Memory B cell (primary cell): Measurements from ENCODE around the gene GLO1.

Experiments used
- ATAC-seq: fragments of 150-1000 bp; cut with Tn5 transposase; 2 replicates; pipeline ENCODE4 v1.10.0; 2021; ENCODE audit warnings: low read depth, mild to moderate bottlenecking, moderate library complexity
- DNase-seq, 2 donors: peaks; one replicate each; pipeline ENCODE4 v3.0.0; 2022; ENCODE audit warnings: low spot score in 2 of 2
- H3K27ac Mint-ChIP-seq: one replicate; pipeline ENCODE4 v1.8.0; 2022; ENCODE audit warnings: mild to moderate bottlenecking, moderate library complexity, mixed read lengths
- H3K27me3 Mint-ChIP-seq: one replicate; pipeline ENCODE4 v1.8.0; 2022; ENCODE audit warnings: mixed read lengths
- H3K36me3 Mint-ChIP-seq: one replicate; pipeline ENCODE4 v1.8.0; 2022; ENCODE audit warnings: mild to moderate bottlenecking, mixed read lengths
- H3K4me1 Mint-ChIP-seq: one replicate; pipeline ENCODE4 v1.8.0; 2022; ENCODE audit warnings: mixed read lengths
- H3K4me3 Mint-ChIP-seq: one replicate; pipeline ENCODE4 v1.8.0; 2022; ENCODE audit warnings: mild to moderate bottlenecking, moderate library complexity, mixed read lengths
- H3K9me3 Mint-ChIP-seq: one replicate; pipeline ENCODE4 v1.8.0; 2022; ENCODE audit warnings: mixed read lengths

The GLO1 gene

GRCh38 chr6:38702558-38703397, at the start of gene GLO1:
Gene GLO1 (minus strand): TSS chr6:38703145. CDS start chr6:38703054, 91 bp downstream.
- H3K27me3 Mint-ChIP-seq: peaks cover 3% of the 10 kb centered on the region
- H3K4me3 Mint-ChIP-seq: peak within 1 kb of the TSS; percentile 91
- peaks cover 11% of the 10 kb centered on the region for H3K9me3 Mint-ChIP-seq
- H3K27ac Mint-ChIP-seq: peak within 1 kb of the TSS; percentile 98
- H3K4me1 Mint-ChIP-seq: peaks cover 21% of the 10 kb centered on the region
- DNase-seq (peak; percentile 84 to 90), ATAC-seq (peak; percentile 97)
- H3K36me3 Mint-ChIP-seq: peaks cover 19% of the 10 kb centered on the region

- Mint-ChIP-seq H3K36me3 (no peaks in the 10 kb centered on the region), H3K27ac (no peak overlapping the region), H3K27me3 (peaks cover 4% of the 10 kb centered on the region), H3K9me3 (no peaks in the 10 kb centered on the region), H3K4me3 (no peak overlapping the region), H3K4me1 (no peaks in the 10 kb centered on the region)
- DNase-seq (no peak), ATAC-seq (no peak)
These were observed 48.1 kb upstream of the GLO1 start for GRCh38 chr6:38750968-38751615.

GRCh38 chr6:38749473-38749872, 46.5 kb upstream of the GLO1 start:
- no peak for ATAC-seq
- DNase-seq: no peak
- H3K36me3 Mint-ChIP-seq: no peaks in the 10 kb centered on the region
- peaks cover 7% of the 10 kb centered on the region for H3K27me3 Mint-ChIP-seq
- H3K9me3 Mint-ChIP-seq: no peaks in the 10 kb centered on the region
- no peak overlapping the region for H3K4me3 Mint-ChIP-seq
- no peak overlapping the region for H3K27ac Mint-ChIP-seq
- H3K4me1 Mint-ChIP-seq: no peaks in the 10 kb centered on the region

GRCh38 chr6:38739532-38739931, 36.6 kb upstream of the GLO1 start:
- Mint-ChIP-seq H3K27me3 (peaks cover 2% of the 10 kb centered on the region), H3K9me3 (peaks cover 5% of the 10 kb centered on the region)
- no peak for DNase-seq

GRCh38 chr6:38738261-38738660, 35.3 kb upstream of the GLO1 start:
- peaks cover 4% of the 10 kb centered on the region for H3K27me3 Mint-ChIP-seq
- H3K9me3 Mint-ChIP-seq: peaks cover 5% of the 10 kb centered on the region
- ATAC-seq (no peak), DNase-seq (no peak)
- no peak overlapping the region for H3K27ac Mint-ChIP-seq
- no peaks in the 10 kb centered on the region for H3K4me1 Mint-ChIP-seq
- H3K4me3 Mint-ChIP-seq: no peak overlapping the region
- peaks cover 3% of the 10 kb centered on the region for H3K36me3 Mint-ChIP-seq

More at GRCh38 chr6:38739532-38739931, 36.6 kb upstream of the GLO1 start:
- Mint-ChIP-seq H3K27ac (no peak overlapping the region), H3K36me3 (peaks cover 3% of the 10 kb centered on the region), H3K4me3 (no peak overlapping the region), H3K4me1 (no peaks in the 10 kb centered on the region)
- no peak for ATAC-seq

GRCh38 chr6:38736951-38737350, 34.0 kb upstream of the GLO1 start:
- Mint-ChIP-seq H3K4me1 (no peaks in the 10 kb centered on the region), H3K36me3 (peaks cover 3% of the 10 kb centered on the region), H3K27me3 (peaks cover 5% of the 10 kb centered on the region), H3K27ac (no peak overlapping the region), H3K4me3 (no peak overlapping the region), H3K9me3 (peaks cover 5% of the 10 kb centered on the region)
- DNase-seq (no peak), ATAC-seq (no peak)

- no peaks in the 10 kb centered on the region for H3K4me1 Mint-ChIP-seq
- DNase-seq: no peak
- H3K4me3 Mint-ChIP-seq: no peak overlapping the region
- H3K36me3 Mint-ChIP-seq: peaks cover under 1% of the 10 kb centered on the region
- H3K27ac Mint-ChIP-seq: no peak overlapping the region
- H3K9me3 Mint-ChIP-seq: peaks cover under 1% of the 10 kb centered on the region
- peaks cover 2% of the 10 kb centered on the region for H3K27me3 Mint-ChIP-seq
- no peak for ATAC-seq
These were observed 27.4 kb upstream of the GLO1 start for GRCh38 chr6:38730140-38730862.

- Mint-ChIP-seq H3K4me1 (no peaks in the 10 kb centered on the region), H3K4me3 (no peak overlapping the region), H3K9me3 (no peaks in the 10 kb centered on the region), H3K36me3 (no peaks in the 10 kb centered on the region), H3K27ac (no peak overlapping the region), H3K27me3 (peaks cover under 1% of the 10 kb centered on the region)
- DNase-seq (no peak), ATAC-seq (no peak)
These were observed 25.3 kb upstream of the GLO1 start for GRCh38 chr6:38728203-38728602.

GRCh38 chr6:38725414-38726183, 22.7 kb upstream of the GLO1 start:
- Mint-ChIP-seq H3K36me3 (peaks cover 5% of the 10 kb centered on the region), H3K27me3 (peaks cover 5% of the 10 kb centered on the region), H3K4me1 (no peaks in the 10 kb centered on the region), H3K27ac (no peak overlapping the region), H3K4me3 (no peak overlapping the region), H3K9me3 (peaks cover 4% of the 10 kb centered on the region)
- DNase-seq: no peak
- ATAC-seq: no peak

- Mint-ChIP-seq H3K4me1 (no peaks in the 10 kb centered on the region), H3K27me3 (peaks cover 5% of the 10 kb centered on the region), H3K36me3 (peaks cover 8% of the 10 kb centered on the region), H3K9me3 (peaks cover 6% of the 10 kb centered on the region), H3K4me3 (no peak overlapping the region), H3K27ac (no peak overlapping the region)
- no peak for DNase-seq
- ATAC-seq: no peak
These were observed 21.4 kb upstream of the GLO1 start for GRCh38 chr6:38724343-38724742.

GRCh38 chr6:38723783-38724182, 20.8 kb upstream of the GLO1 start:
- no peak for DNase-seq
- peaks cover 8% of the 10 kb centered on the region for H3K36me3 Mint-ChIP-seq
- H3K4me3 Mint-ChIP-seq: no peak overlapping the region
- H3K27ac Mint-ChIP-seq: no peak overlapping the region
- H3K4me1 Mint-ChIP-seq: no peaks in the 10 kb centered on the region
- peaks cover 7% of the 10 kb centered on the region for H3K27me3 Mint-ChIP-seq
- ATAC-seq: no peak
- H3K9me3 Mint-ChIP-seq: peaks cover 6% of the 10 kb centered on the region

- H3K27ac Mint-ChIP-seq: no peak overlapping the region
- peaks cover 8% of the 10 kb centered on the region for H3K27me3 Mint-ChIP-seq
- H3K9me3 Mint-ChIP-seq: peaks cover 6% of the 10 kb centered on the region
- no peaks in the 10 kb centered on the region for H3K4me1 Mint-ChIP-seq
- no peak overlapping the region for H3K4me3 Mint-ChIP-seq
- peaks cover 8% of the 10 kb centered on the region for H3K36me3 Mint-ChIP-seq
- DNase-seq (no peak), ATAC-seq (no peak)
These were observed 19.9 kb upstream of the GLO1 start for GRCh38 chr6:38722727-38723334.

- no peak for ATAC-seq
- Mint-ChIP-seq H3K27ac (no peak overlapping the region), H3K4me3 (no peak overlapping the region), H3K4me1 (no peaks in the 10 kb centered on the region), H3K9me3 (peaks cover 6% of the 10 kb centered on the region), H3K27me3 (peaks cover 8% of the 10 kb centered on the region), H3K36me3 (peaks cover 8% of the 10 kb centered on the region)
- DNase-seq: no peak
These were observed 19.1 kb upstream of the GLO1 start for GRCh38 chr6:38722038-38722437.
